D721Med (cell line): ENCODE results near the gene ATP1B1.
A peak's percentile ranks its signal among the peaks of the same experiment; 100 is the strongest.

ENCODE experiments used
- DNase-seq: peaks from one replicate; pipeline ENCODE4 v3.0.0; 2011; ENCODE audit warnings: low spot score; ENCODE audit not compliant: insufficient read length
- FAIRE-seq: peaks from 2 replicates; lab custom pipeline; 2011; peaks lifted over from hg19 to GRCh38; lab: Jason Lieb, UNC
- CTCF ChIP-seq: IDR thresholded peaks from 2 replicates; pipeline ENCODE4 v1.5.1; 2012; ENCODE audit warnings: mild to moderate bottlenecking, control low read depth; ENCODE audit not compliant: insufficient read depth; ENCODE audit errors: missing control alignments

Gene ATP1B1

GRCh38 chr1:169129109-169129784 lies 22.8 kb downstream of the ATP1B1 start:
- no peak for TF ChIP-seq CTCF
- DNase-seq (no peak), FAIRE-seq (no peak)

- DNase-seq (no peak), FAIRE-seq (no peak)
- TF ChIP-seq CTCF: no peak
Observed at GRCh38 chr1:169130683-169131082, 24.2 kb downstream of the ATP1B1 start.

GRCh38 chr1:169132512-169133227 lies 26.2 kb downstream of the ATP1B1 start:
- no peak for TF ChIP-seq CTCF
- FAIRE-seq: no peak

GRCh38 chr1:169133228-169133576 lies 26.7 kb downstream of the ATP1B1 start:
- TF ChIP-seq CTCF: no peak
- no peak for DNase-seq
- no peak for FAIRE-seq

More at GRCh38 chr1:169132512-169133227, 26.2 kb downstream of the ATP1B1 start:
- no peak for DNase-seq

GRCh38 chr1:169133801-169134502 lies 27.5 kb downstream of the ATP1B1 start:
- FAIRE-seq (peak; percentile 25), DNase-seq (no peak)
- TF ChIP-seq CTCF: no peak

- no peak for DNase-seq
- TF ChIP-seq CTCF: no peak
- no peak for FAIRE-seq
Observed at GRCh38 chr1:169137357-169137756, 30.9 kb downstream of the ATP1B1 start.
